Neural cell (in vitro differentiated cells): ENCODE measurements around the gene DSG3. TPM values are rescaled to one million over a fixed set of nuclear protein-coding genes. Genes with fewer than 3 reads are reported as not detected.

Experiments used
- H2AFZ ChIP-seq: fragments of 200-600, 300-800 bp; sonication (generic), shearing (Covaris generic); 2 replicates; pipeline ENCODE4 v1.6.0; 2014; ENCODE audit warnings: low read depth, mild to moderate bottlenecking, antibody characterized with exemption, low read length, moderate library complexity
- H3F3A ChIP-seq: fragments of 200-600 bp; shearing (Covaris generic); 2 replicates; pipeline ENCODE4 v1.6.1; 2016; ENCODE audit warnings: mild to moderate bottlenecking, moderate library complexity, mixed read lengths, antibody characterized with exemption, low read length; ENCODE audit not compliant: insufficient read depth, poor library complexity, severe bottlenecking
- H3K27ac ChIP-seq: fragments of 200-600, 300-800 bp; sonication (generic), shearing (Covaris generic); 2 replicates; pipeline ENCODE4 v1.5.1; 2014; ENCODE audit warnings: mild to moderate bottlenecking, low read length, moderate library complexity
- H3K27me3 ChIP-seq: fragments of 300-800, 200-600 bp; sonication (generic), shearing (Covaris generic); 2 replicates; pipeline ENCODE4 v1.6.0; 2014; ENCODE audit warnings: mild to moderate bottlenecking, low read depth, low read length, moderate library complexity; ENCODE audit not compliant: insufficient read depth
- H3K36me3 ChIP-seq: fragments of 300-800, 200-600 bp; sonication (generic), shearing (Covaris generic); 2 replicates; pipeline ENCODE4 v1.5.1; 2014; ENCODE audit warnings: mild to moderate bottlenecking, antibody characterized with exemption, low read length, moderate library complexity; ENCODE audit not compliant: insufficient read depth
- H3K4me2 ChIP-seq: fragments of 300-800, 200-600 bp; sonication (generic), shearing (Covaris generic); 2 replicates; pipeline ENCODE4 v1.6.0; 2014; ENCODE audit warnings: mild to moderate bottlenecking, low read length
- H3K4me3 ChIP-seq: fragments of 300-800, 200-600 bp; sonication (generic), shearing (Covaris generic); 2 replicates; pipeline ENCODE4 v1.5.1; 2014; ENCODE audit warnings: mild to moderate bottlenecking, low read length, moderate library complexity
- H3K79me2 ChIP-seq: fragments of 200-600 bp; shearing (Covaris generic); replicated peaks from 2 replicates; pipeline ENCODE4 v1.6.0; 2014; ENCODE audit warnings: mild to moderate bottlenecking, low read length, moderate library complexity; ENCODE audit not compliant: insufficient read depth
- H3K9ac ChIP-seq: fragments of 300-800, 200-600 bp; sonication (generic), shearing (Covaris generic); 2 replicates; pipeline ENCODE4 v1.6.1; 2016; ENCODE audit warnings: mild to moderate bottlenecking, low read length, mixed read lengths
- H3K9me2 ChIP-seq: fragments of 200-600 bp; shearing (Covaris generic); 2 replicates; pipeline ENCODE4 v1.6.1; 2016; ENCODE audit warnings: mild to moderate bottlenecking, low read length, mixed read lengths; ENCODE audit not compliant: insufficient read depth
- H3K9me3 ChIP-seq: fragments of 200-600, 300-800 bp; sonication (generic), shearing (Covaris generic); 2 replicates; pipeline ENCODE4 v1.6.1; 2016; ENCODE audit warnings: mild to moderate bottlenecking, mixed run types, low read length, moderate library complexity, mixed read lengths
- H4K20me1 ChIP-seq: fragments of 200-600 bp; shearing (Covaris generic); 2 replicates; pipeline ENCODE4 v1.6.1; 2016; ENCODE audit warnings: mild to moderate bottlenecking, mixed run types; ENCODE audit not compliant: insufficient read depth
- EP300 ChIP-seq: fragments of 450-650 bp; conservative IDR thresholded peaks from 2 replicates; pipeline ENCODE4 v1.6.1; 2014; ENCODE audit warnings: antibody characterized with exemption, mild to moderate bottlenecking, moderate library complexity; ENCODE audit not compliant: poor library complexity, severe bottlenecking
- EZH2 ChIP-seq: fragments of 200-600, 300-800 bp; shearing (Covaris generic), sonication (generic); IDR thresholded peaks from 2 replicates; pipeline ENCODE4 v1.6.1; 2014; ENCODE audit warnings: antibody characterized with exemption, low read length, borderline replicate concordance, mild to moderate bottlenecking; ENCODE audit not compliant: insufficient read depth, poor library complexity, severe bottlenecking
- MXI1 ChIP-seq: fragments of 450-650 bp; conservative IDR thresholded peaks from 2 replicates; pipeline ENCODE4 v1.6.1; 2014; ENCODE audit warnings: antibody characterized with exemption, mild to moderate bottlenecking; ENCODE audit not compliant: poor library complexity, severe bottlenecking
- POLR2AphosphoS5 ChIP-seq: IDR thresholded peaks from 2 replicates; pipeline ENCODE4 v1.6.1; 2012
- RAD21 ChIP-seq: fragments of 450-650 bp; conservative IDR thresholded peaks from 2 replicates; pipeline ENCODE4 v1.6.1; 2014; ENCODE audit warnings: antibody characterized with exemption, mild to moderate bottlenecking, moderate library complexity
- SMC3 ChIP-seq: fragments of 450-650 bp; conservative IDR thresholded peaks from 2 replicates; pipeline ENCODE4 v1.6.1; 2014; ENCODE audit warnings: antibody characterized with exemption, mild to moderate bottlenecking, moderate library complexity; ENCODE audit not compliant: poor library complexity
- TAF1 ChIP-seq: IDR thresholded peaks from 2 replicates; pipeline ENCODE4 v1.6.1; 2012; ENCODE audit warnings: low read depth
- polyA plus RNA-seq: library from polyadenylated mRNA; depleted of rRNA; stranded (reverse); fragments of >200 nt; gene quantifications from 2 replicates; pipeline ENCODE4 v1.2.3, GENCODE V29; 2014
- TF ChIP-seq, protein P1 (sequence below): fragments of 450-650 bp; IDR thresholded peaks from 2 replicates; pipeline ENCODE4 v1.5.1; 2014; ENCODE audit warnings: antibody characterized with exemption, mild to moderate bottlenecking, moderate library complexity; ENCODE audit not compliant: poor library complexity, severe bottlenecking
- TF ChIP-seq, protein P2 (sequence below): IDR thresholded peaks from 2 replicates; pipeline ENCODE4 v1.6.1; 2012; ENCODE audit warnings: borderline replicate concordance

Gene DSG3
- polyA plus RNA-seq, 1 donor from 2014 or later = not detected

DNA sequence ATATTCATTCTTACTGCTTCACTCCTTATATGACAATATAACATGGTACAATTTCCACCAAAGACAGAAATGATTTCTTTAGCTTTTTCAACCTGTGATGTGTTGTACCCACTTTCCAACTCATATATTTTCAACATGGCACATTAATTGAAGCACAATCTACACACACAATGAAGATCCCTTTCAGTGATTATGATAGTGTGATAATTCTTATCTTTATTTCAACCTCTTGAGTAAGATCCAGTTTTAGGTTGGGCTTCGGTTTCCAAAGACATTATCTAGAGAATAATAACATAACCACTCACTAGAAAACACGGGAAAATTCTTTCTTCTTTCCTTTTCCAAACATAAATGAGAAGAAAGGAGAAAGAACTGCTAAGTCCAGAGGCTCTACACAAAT lies 3.4 kb upstream of the DSG3 start:
- H3K27me3 ChIP-seq = no peaks in the 10 kb centered on the region
- no peaks in the 10 kb centered on the region for H3K9me3 ChIP-seq
- H3K36me3 ChIP-seq = no peaks in the 10 kb centered on the region
- no peak overlapping the region for H3K27ac ChIP-seq
- no peaks in the 10 kb centered on the region for H3K9me2 ChIP-seq
- H3K9ac ChIP-seq = no peak overlapping the region
- H3K4me3 ChIP-seq = no peak overlapping the region
- no peaks in the 10 kb centered on the region for H3F3A ChIP-seq
- H3K4me2 ChIP-seq = no peak overlapping the region
- TF ChIP-seq TAF1 = no peak
- TF ChIP-seq POLR2AphosphoS5 = no peak
- no peak for TF ChIP-seq EP300
- TF ChIP-seq, protein P1, sequence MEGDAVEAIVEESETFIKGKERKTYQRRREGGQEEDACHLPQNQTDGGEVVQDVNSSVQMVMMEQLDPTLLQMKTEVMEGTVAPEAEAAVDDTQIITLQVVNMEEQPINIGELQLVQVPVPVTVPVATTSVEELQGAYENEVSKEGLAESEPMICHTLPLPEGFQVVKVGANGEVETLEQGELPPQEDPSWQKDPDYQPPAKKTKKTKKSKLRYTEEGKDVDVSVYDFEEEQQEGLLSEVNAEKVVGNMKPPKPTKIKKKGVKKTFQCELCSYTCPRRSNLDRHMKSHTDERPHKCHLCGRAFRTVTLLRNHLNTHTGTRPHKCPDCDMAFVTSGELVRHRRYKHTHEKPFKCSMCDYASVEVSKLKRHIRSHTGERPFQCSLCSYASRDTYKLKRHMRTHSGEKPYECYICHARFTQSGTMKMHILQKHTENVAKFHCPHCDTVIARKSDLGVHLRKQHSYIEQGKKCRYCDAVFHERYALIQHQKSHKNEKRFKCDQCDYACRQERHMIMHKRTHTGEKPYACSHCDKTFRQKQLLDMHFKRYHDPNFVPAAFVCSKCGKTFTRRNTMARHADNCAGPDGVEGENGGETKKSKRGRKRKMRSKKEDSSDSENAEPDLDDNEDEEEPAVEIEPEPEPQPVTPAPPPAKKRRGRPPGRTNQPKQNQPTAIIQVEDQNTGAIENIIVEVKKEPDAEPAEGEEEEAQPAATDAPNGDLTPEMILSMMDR = no peak
- no peak for TF ChIP-seq EZH2
- TF ChIP-seq SMC3 = no peak
- no peak for TF ChIP-seq RAD21
- TF ChIP-seq MXI1 = no peak
- TF ChIP-seq, protein P2, sequence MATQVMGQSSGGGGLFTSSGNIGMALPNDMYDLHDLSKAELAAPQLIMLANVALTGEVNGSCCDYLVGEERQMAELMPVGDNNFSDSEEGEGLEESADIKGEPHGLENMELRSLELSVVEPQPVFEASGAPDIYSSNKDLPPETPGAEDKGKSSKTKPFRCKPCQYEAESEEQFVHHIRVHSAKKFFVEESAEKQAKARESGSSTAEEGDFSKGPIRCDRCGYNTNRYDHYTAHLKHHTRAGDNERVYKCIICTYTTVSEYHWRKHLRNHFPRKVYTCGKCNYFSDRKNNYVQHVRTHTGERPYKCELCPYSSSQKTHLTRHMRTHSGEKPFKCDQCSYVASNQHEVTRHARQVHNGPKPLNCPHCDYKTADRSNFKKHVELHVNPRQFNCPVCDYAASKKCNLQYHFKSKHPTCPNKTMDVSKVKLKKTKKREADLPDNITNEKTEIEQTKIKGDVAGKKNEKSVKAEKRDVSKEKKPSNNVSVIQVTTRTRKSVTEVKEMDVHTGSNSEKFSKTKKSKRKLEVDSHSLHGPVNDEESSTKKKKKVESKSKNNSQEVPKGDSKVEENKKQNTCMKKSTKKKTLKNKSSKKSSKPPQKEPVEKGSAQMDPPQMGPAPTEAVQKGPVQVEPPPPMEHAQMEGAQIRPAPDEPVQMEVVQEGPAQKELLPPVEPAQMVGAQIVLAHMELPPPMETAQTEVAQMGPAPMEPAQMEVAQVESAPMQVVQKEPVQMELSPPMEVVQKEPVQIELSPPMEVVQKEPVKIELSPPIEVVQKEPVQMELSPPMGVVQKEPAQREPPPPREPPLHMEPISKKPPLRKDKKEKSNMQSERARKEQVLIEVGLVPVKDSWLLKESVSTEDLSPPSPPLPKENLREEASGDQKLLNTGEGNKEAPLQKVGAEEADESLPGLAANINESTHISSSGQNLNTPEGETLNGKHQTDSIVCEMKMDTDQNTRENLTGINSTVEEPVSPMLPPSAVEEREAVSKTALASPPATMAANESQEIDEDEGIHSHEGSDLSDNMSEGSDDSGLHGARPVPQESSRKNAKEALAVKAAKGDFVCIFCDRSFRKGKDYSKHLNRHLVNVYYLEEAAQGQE = no peak
- H4K20me1 ChIP-seq = no peaks in the 10 kb centered on the region
- H2AFZ ChIP-seq = no peak overlapping the region
- H3K79me2 ChIP-seq = no peaks in the 10 kb centered on the region

DNA sequence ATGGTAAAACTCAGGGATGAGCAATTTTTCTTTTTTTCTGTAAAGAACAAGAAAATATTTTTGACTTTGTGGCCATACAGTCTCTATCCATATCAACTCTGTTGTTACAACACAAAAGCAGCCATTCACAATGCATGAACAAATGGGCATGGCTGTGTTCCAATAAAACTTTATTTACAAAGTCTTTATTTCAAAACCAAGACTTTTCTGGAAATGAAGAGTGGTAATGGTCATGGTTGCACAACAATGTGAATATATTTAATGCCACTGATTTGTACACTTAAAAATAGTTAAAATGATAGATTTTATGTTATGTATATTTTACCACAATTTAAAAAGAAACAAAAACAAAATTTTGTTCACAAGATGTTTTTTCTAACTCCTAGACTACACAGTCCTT lies 1.6 kb upstream of the DSG3 start:
- H3K27me3 ChIP-seq = no peaks in the 10 kb centered on the region
- no peak overlapping the region for H2AFZ ChIP-seq
- no peaks in the 10 kb centered on the region for H3K79me2 ChIP-seq
- no peak overlapping the region for H3K4me3 ChIP-seq
- H3K9ac ChIP-seq = no peak overlapping the region
- H3K27ac ChIP-seq = no peak overlapping the region
- H3K36me3 ChIP-seq = no peaks in the 10 kb centered on the region
- no peaks in the 10 kb centered on the region for H3K9me2 ChIP-seq
- TF ChIP-seq RAD21 = no peak
- no peak for TF ChIP-seq EZH2
- TF ChIP-seq MXI1 = no peak
- TF ChIP-seq POLR2AphosphoS5 = no peak
- TF ChIP-seq, protein P1 = no peak
- TF ChIP-seq, protein P2 = no peak
- no peaks in the 10 kb centered on the region for H3K9me3 ChIP-seq
- H4K20me1 ChIP-seq = no peaks in the 10 kb centered on the region
- no peak overlapping the region for H3K4me2 ChIP-seq
- H3F3A ChIP-seq = no peaks in the 10 kb centered on the region
